Naive B cell (primary cell): ENCODE results near the gene NOLC1. TPM values are rescaled to one million over a fixed set of nuclear protein-coding genes. Genes with fewer than 3 reads are reported as not detected.

Experiments used
- ATAC-seq, 2 donors: fragments of 150-1000 bp; cut with Tn5 transposase; 2 replicates each; pipeline ENCODE4 v1.10.0; 2021; ENCODE audit warnings: low read depth in 2 of 2, mild to moderate bottlenecking in 2 of 2, moderate library complexity in 2 of 2
- DNase-seq: peaks from one replicate; pipeline ENCODE4 v3.0.0; 2022
- H3K27ac Mint-ChIP-seq, 6 donors: one replicate each; pipeline ENCODE4 v1.8.0; 2020 to 2022; ENCODE audit warnings: mild to moderate bottlenecking in 6 of 6, mixed read lengths in 6 of 6, moderate library complexity in 5 of 6, inconsistent platforms in 2 of 6
- H3K27me3 Mint-ChIP-seq, 3 donors: one replicate each; pipeline ENCODE4 v1.8.0; 2021 to 2022; ENCODE audit warnings: mixed read lengths in 3 of 3, mild to moderate bottlenecking in 1 of 3
- H3K36me3 Mint-ChIP-seq, 2 donors: one replicate each; pipeline ENCODE4 v1.8.0; 2020 to 2022; ENCODE audit warnings: mixed read lengths in 2 of 2, inconsistent platforms in 1 of 2, mild to moderate bottlenecking in 1 of 2
- H3K4me1 Mint-ChIP-seq, 3 donors: one replicate each; pipeline ENCODE4 v1.8.0; 2020 to 2022; ENCODE audit warnings: mixed read lengths in 3 of 3, inconsistent platforms in 1 of 3, mild to moderate bottlenecking in 1 of 3, moderate library complexity in 1 of 3
- H3K4me3 Mint-ChIP-seq, 8 donors: one replicate each; pipeline ENCODE4 v1.8.0; 2020 to 2022; ENCODE audit warnings: mild to moderate bottlenecking in 8 of 8, mixed read lengths in 8 of 8, moderate library complexity in 8 of 8, inconsistent platforms in 2 of 8
- H3K9me3 Mint-ChIP-seq, 7 donors: one replicate each; pipeline ENCODE4 v1.8.0; 2020 to 2022; ENCODE audit warnings: mixed read lengths in 7 of 7, mild to moderate bottlenecking in 5 of 7, inconsistent platforms in 2 of 7, moderate library complexity in 1 of 7
- polyA plus RNA-seq, 6 donors: library from polyadenylated mRNA; unstranded; fragments of 300-500 nt; fragmentation: Illumina TruSeq; gene quantifications; one replicate each; pipeline ENCODE4 v1.2.3, GENCODE V29; 2021; ENCODE audit warnings: low read depth in 6 of 6

The NOLC1 gene
- polyA plus RNA-seq, 6 donors from 2014 or later: 8.6 to 59.3 (median 47.1) TPM

GRCh38 chr10:102150970-102151773 is 1.0 kb upstream of the NOLC1 start:
- H3K4me3 Mint-ChIP-seq: peak overlapping the region; percentile 92 to 99 (median 96)
- DNase-seq (no peak), ATAC-seq (no peak)
- peaks cover 9 to 19% of the 10 kb centered on the region in 2 donors for H3K36me3 Mint-ChIP-seq
- H3K27ac Mint-ChIP-seq: peak overlapping the region; percentile 97 to 99 (median 99)
- peaks cover 28 to 43% (median 34%) of the 10 kb centered on the region in 3 donors for H3K4me1 Mint-ChIP-seq
- no peaks in the 10 kb centered on the region for H3K27me3 Mint-ChIP-seq
- no peaks in the 10 kb centered on the region for H3K9me3 Mint-ChIP-seq

GRCh38 chr10:102152545-102152890 is 329 bp downstream of the NOLC1 start:
- peak overlapping the region; percentile 92 to 99 (median 96) for H3K4me3 Mint-ChIP-seq
- ATAC-seq (peak; percentile 4 to 5), DNase-seq (no peak)
- H3K4me1 Mint-ChIP-seq: peaks cover 31 to 54% (median 34%) of the 10 kb centered on the region in 3 donors
- H3K27me3 Mint-ChIP-seq: no peaks in the 10 kb centered on the region
- no peaks in the 10 kb centered on the region for H3K9me3 Mint-ChIP-seq
- peak overlapping the region; percentile 97 to 99 (median 99) for H3K27ac Mint-ChIP-seq
- peaks cover 15 to 18% of the 10 kb centered on the region in 2 donors for H3K36me3 Mint-ChIP-seq

DNA sequence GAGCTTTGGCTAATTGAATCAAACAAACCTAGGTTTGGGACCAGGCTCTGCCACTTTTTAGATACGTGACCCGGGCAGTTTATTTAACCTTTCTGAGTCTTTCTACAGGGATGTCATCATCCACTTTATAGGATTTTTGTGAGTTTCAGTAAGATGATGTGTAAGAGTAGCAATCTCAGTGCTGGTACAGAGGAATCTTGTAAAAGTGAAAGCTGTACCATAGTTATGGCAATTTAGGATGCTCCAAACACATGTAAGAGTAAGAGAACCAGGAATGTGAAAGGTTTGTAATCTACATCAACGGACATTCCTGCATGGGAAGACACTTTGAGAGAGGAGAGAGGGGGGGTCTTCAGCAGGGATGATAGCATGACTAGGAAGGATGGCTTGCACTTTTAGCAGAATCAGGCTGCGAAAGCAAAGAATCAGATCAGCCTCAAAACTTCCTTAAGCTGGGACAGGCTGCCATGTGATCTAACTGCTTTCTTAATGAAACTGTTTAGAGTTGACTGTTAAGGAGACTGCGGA is 968 bp downstream of the NOLC1 start:
- H3K4me3 Mint-ChIP-seq: peak overlapping the region; percentile 92 to 99 (median 96)
- H3K4me1 Mint-ChIP-seq: peaks cover 32 to 52% (median 34%) of the 10 kb centered on the region in 3 donors
- peak overlapping the region; percentile 97 to 99 (median 99) for H3K27ac Mint-ChIP-seq
- no peaks in the 10 kb centered on the region for H3K9me3 Mint-ChIP-seq
- ATAC-seq: no peak
- no peaks in the 10 kb centered on the region for H3K27me3 Mint-ChIP-seq
- peaks cover 14 to 18% of the 10 kb centered on the region in 2 donors for H3K36me3 Mint-ChIP-seq
- DNase-seq: no peak

- peaks cover 11 to 16% of the 10 kb centered on the region in 2 donors for H3K36me3 Mint-ChIP-seq
- peak overlapping the region in 3 of 6 donors; percentile 22 to 86 (median 36) for H3K27ac Mint-ChIP-seq
- H3K27me3 Mint-ChIP-seq: no peaks in the 10 kb centered on the region
- ATAC-seq (no peak), DNase-seq (no peak)
- peak overlapping the region in 6 of 8 donors; percentile 39 to 80 (median 66) for H3K4me3 Mint-ChIP-seq
- peaks cover 29 to 49% (median 34%) of the 10 kb centered on the region in 3 donors for H3K4me1 Mint-ChIP-seq
- no peaks in the 10 kb centered on the region for H3K9me3 Mint-ChIP-seq
These were observed 2.4 kb downstream of the NOLC1 start for GRCh38 chr10:102154466-102155116.

- H3K4me1 Mint-ChIP-seq: peaks cover 21 to 37% (median 21%) of the 10 kb centered on the region in 3 donors
- DNase-seq: no peak
- peaks cover 29 to 37% of the 10 kb centered on the region in 2 donors for H3K36me3 Mint-ChIP-seq
- H3K27me3 Mint-ChIP-seq: no peaks in the 10 kb centered on the region
- ATAC-seq: no peak
- no peaks in the 10 kb centered on the region for H3K9me3 Mint-ChIP-seq
- peak overlapping the region in 1 of 8 donors; percentile 12 for H3K4me3 Mint-ChIP-seq
- H3K27ac Mint-ChIP-seq: peak overlapping the region in 3 of 6 donors; percentile 9 to 85 (median 25)
These were observed 5.0 kb downstream of the NOLC1 start for GRCh38 chr10:102157224-102157623.

DNA sequence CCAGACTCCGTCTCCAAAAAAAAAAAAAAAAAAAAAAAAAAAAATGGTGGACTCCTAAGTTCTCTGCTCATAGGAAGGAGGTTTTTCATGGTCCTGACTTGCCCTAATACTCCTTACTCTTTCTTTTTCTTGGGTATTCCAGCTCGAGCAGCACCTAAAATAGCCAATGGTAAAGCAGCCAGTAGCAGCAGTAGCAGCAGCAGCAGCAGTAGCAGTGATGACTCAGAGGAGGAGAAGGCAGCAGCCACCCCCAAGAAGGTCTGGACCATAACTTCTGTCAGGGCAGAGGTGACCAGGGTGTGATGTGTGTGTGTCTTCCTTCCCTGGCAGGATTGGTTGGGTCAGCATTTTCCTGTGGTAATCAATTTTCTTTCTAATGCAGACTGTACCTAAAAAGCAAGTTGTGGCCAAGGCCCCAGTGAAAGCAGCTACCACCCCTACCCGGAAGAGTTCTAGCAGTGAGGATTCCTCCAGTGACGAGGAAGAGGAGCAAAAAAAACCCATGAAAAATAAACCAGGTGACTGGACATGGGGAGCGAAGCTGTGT is 6.9 kb downstream of the NOLC1 start:
- Mint-ChIP-seq H3K4me1 (peaks cover 5 to 21% (median 11%) of the 10 kb centered on the region in 3 donors), H3K36me3 (peaks cover 37 to 42% of the 10 kb centered on the region in 2 donors), H3K4me3 (no peak overlapping the region), H3K27ac (peak overlapping the region in 1 of 6 donors; percentile 27), H3K27me3 (no peaks in the 10 kb centered on the region), H3K9me3 (no peaks in the 10 kb centered on the region)
- no peak for DNase-seq
- ATAC-seq: no peak

DNA sequence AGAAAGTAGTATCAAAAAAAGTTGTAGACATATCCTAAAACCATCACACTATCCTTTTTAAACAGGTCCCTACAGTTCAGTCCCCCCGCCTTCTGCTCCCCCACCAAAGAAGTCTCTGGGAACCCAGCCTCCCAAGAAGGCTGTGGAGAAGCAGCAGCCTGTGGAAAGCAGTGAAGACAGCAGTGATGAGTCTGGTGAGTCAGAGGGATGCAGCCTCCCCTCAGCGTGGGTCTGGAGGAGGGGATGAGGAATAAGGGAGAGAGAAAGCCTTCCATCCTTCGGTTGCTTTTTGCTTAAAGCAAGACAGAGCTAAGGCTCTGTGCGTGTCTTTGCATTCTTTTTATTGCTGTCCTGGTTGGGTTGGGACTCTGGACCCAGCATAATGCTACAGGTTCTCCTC is 7.6 kb downstream of the NOLC1 start:
- Mint-ChIP-seq H3K27me3 (no peaks in the 10 kb centered on the region), H3K36me3 (peaks cover 37 to 42% of the 10 kb centered on the region in 2 donors), H3K4me3 (no peak overlapping the region), H3K4me1 (peaks cover 5 to 15% (median 11%) of the 10 kb centered on the region in 3 donors), H3K27ac (peak overlapping the region in 2 of 6 donors; percentile 21 to 64), H3K9me3 (no peaks in the 10 kb centered on the region)
- no peak for DNase-seq
- no peak for ATAC-seq

DNA sequence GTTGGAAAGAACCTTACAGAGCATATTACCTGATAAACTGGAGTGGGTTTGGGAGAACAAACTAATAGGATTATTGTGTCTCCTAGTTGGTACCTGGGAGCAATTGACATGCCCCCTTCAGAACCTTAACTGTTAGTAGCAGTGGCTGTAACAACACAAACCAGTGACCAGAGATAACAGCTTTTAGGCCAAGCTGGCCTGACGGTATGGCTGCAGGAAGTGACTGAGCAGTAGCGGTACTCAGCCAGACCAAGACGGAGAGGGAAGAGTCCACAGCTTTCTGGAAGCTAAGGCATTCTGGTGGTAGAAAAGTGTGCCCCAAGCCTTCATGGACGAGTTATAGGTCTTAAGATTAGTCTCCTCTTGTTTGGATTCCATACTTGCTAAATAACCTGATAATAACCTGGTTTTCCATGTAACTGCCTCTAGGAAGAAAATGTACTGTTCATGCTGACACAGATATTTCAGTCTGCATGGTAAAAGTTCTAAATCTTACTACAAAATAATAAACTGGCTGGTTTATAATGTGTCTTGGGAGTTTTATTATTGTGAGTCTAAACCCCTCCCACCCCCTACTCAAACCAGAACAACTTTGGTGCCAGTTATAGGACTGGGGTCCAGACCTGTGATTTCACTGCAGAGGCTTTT is 11.3 kb downstream of the NOLC1 start:
- H3K27me3 Mint-ChIP-seq: no peaks in the 10 kb centered on the region
- H3K4me1 Mint-ChIP-seq: peaks cover 0 to 5% (median 3%) of the 10 kb centered on the region in 3 donors
- H3K9me3 Mint-ChIP-seq: no peaks in the 10 kb centered on the region
- H3K4me3 Mint-ChIP-seq: no peak overlapping the region
- ATAC-seq: no peak
- H3K36me3 Mint-ChIP-seq: peaks cover 29 to 33% of the 10 kb centered on the region in 2 donors
- no peak overlapping the region for H3K27ac Mint-ChIP-seq
- no peak for DNase-seq

DNA sequence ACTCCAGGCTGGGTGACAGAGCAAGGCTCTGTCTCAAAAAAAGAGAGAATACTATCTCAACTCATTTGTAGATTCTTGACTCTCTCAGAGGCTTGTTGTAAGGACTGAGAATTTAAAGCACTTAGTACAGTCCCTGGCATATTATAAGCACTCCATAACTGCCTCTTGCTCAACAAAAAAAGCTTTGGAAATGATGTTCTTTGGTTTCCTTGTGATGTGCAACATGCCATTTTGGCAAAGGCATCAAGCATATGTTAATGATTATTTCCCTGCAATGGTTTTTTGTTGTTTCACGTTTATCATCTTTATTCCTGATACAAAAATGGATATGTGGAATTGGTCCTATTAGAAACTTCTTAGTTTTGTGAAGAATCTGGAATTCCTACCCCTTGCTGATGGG is 15.7 kb downstream of the NOLC1 start:
- peak overlapping the region in 1 of 8 donors; percentile 5 for H3K4me3 Mint-ChIP-seq
- peaks cover 0 to 4% (median 0%) of the 10 kb centered on the region in 3 donors for H3K27me3 Mint-ChIP-seq
- no peak for DNase-seq
- H3K27ac Mint-ChIP-seq: no peak overlapping the region
- ATAC-seq: no peak
- H3K9me3 Mint-ChIP-seq: no peaks in the 10 kb centered on the region
- H3K4me1 Mint-ChIP-seq: peaks cover 4 to 17% (median 5%) of the 10 kb centered on the region in 3 donors
- peaks cover 0 to 12% of the 10 kb centered on the region in 2 donors for H3K36me3 Mint-ChIP-seq

DNA sequence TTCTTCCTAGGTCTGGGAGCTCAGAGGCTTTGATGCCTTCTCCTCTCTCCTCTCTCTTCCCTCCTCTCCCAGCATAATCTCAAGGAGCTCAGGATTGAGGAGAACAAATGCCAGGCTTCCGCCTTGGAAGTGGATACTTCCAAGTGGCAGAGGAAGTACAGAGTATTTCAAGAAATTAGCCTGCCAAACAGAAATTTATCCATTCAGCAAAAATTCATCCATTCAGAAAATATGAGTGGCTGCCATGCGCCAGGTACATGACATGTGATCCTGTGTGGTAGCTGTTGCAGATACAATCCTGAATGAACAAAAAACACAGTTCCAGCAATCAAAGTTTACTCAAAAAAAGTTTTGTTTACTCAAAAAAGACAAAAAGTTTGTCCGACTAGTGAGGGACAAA is 18.4 kb downstream of the NOLC1 start:
- Mint-ChIP-seq H3K36me3 (no peaks in the 10 kb centered on the region), H3K4me3 (peak overlapping the region in 3 of 8 donors; percentile 12 to 55 (median 24)), H3K27me3 (peaks cover 0 to 7% (median 0%) of the 10 kb centered on the region in 3 donors), H3K4me1 (peaks cover 4 to 17% (median 5%) of the 10 kb centered on the region in 3 donors), H3K9me3 (no peaks in the 10 kb centered on the region), H3K27ac (no peak overlapping the region)
- DNase-seq (no peak), ATAC-seq (no peak)

GRCh38 chr10:102172288-102172687 is 20.1 kb downstream of the NOLC1 start:
- no peak for DNase-seq
- Mint-ChIP-seq H3K9me3 (no peaks in the 10 kb centered on the region), H3K4me3 (no peak overlapping the region), H3K36me3 (no peaks in the 10 kb centered on the region), H3K4me1 (peaks cover 4 to 17% (median 5%) of the 10 kb centered on the region in 3 donors), H3K27me3 (peaks cover 0 to 9% (median 8%) of the 10 kb centered on the region in 3 donors), H3K27ac (no peak overlapping the region)
- ATAC-seq: no peak

DNA sequence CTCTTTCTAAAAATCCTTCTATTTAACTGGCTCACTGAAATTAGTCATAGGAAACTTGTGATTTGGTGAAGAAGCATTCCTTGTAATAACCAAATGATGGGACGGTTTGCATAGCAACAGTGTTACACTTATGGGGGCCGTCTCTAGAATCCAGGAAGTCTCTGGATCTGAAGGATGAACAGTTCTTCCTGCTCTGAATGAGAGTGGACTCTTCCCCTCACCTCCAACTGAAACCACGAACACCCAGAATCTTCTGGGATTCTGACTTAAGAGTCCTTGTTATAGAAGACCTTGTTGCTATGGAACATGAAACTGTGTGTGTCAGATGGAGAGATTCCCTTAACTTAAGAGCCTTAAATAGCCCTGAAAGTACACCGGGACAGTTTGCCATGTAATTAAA is 23.2 kb downstream of the NOLC1 start:
- Mint-ChIP-seq H3K36me3 (no peaks in the 10 kb centered on the region), H3K4me1 (peaks cover 0 to 3% (median 0%) of the 10 kb centered on the region in 3 donors), H3K9me3 (no peaks in the 10 kb centered on the region), H3K4me3 (no peak overlapping the region), H3K27ac (no peak overlapping the region), H3K27me3 (peaks cover 8 to 16% (median 12%) of the 10 kb centered on the region in 3 donors)
- ATAC-seq (no peak), DNase-seq (no peak)

DNA sequence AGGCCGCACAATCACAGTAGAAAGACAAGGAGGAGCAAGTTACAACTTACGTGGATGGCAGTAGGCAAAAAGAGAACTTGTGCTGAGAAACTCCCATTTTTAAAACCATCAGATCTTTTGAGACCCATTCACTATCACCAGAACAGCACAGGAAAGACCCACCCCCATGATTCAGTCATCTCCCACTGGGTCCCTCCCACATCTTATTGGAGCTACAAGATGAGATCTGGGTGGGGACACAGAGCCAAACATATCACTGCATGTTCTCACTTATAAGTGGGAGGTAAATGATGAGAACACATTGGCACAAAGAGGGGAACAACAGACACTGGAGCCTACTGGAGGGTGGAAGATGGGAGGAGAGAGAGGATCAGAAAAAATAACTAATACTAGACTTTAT is 32.4 kb downstream of the NOLC1 start:
- Mint-ChIP-seq H3K9me3 (peaks cover 0 to 5% (median 2%) of the 10 kb centered on the region in 7 donors), H3K27ac (no peak overlapping the region), H3K36me3 (peaks cover 0 to 6% of the 10 kb centered on the region in 2 donors), H3K27me3 (peaks cover 5 to 15% (median 7%) of the 10 kb centered on the region in 3 donors), H3K4me1 (peaks cover 0 to 8% (median 4%) of the 10 kb centered on the region in 3 donors), H3K4me3 (no peak overlapping the region)
- DNase-seq (no peak), ATAC-seq (no peak)
